Endodermal cell (in vitro differentiated cells): ENCODE results near the gene GFOD1. TPM values are rescaled to one million over a fixed set of nuclear protein-coding genes. Genes with fewer than 3 reads are reported as not detected.
A peak's percentile ranks its signal among the peaks of the same experiment; 100 is the strongest.
"Not testable (repeated sequence)": the region's sequence is repeated elsewhere in the genome, so short reads cannot be mapped to it uniquely, and the experiment has no call there.

Experiments used
- DNase-seq: peaks from one replicate; pipeline ENCODE4 v3.0.0-alpha.2; 2017
- H3K27ac ChIP-seq: 2 replicates; pipeline ENCODE4 v1.5.1; 2013; ENCODE audit warnings: mild to moderate bottlenecking, low read depth, low read length, moderate library complexity
- H3K27me3 ChIP-seq: 2 replicates; pipeline ENCODE4 v1.6.1; 2013; ENCODE audit warnings: mild to moderate bottlenecking, low read length, moderate library complexity; ENCODE audit not compliant: insufficient read depth, control insufficient read depth, poor library complexity, severe bottlenecking
- H3K36me3 ChIP-seq: 2 replicates; pipeline ENCODE4 v1.7.0; 2013; ENCODE audit warnings: mild to moderate bottlenecking, low read length, moderate library complexity; ENCODE audit not compliant: control insufficient read depth, insufficient read depth
- H3K4me1 ChIP-seq: one replicate; pipeline ENCODE4 v1.7.0; 2013; ENCODE audit warnings: low read length; ENCODE audit not compliant: control insufficient read depth, insufficient read depth
- H3K4me3 ChIP-seq: 2 replicates; pipeline ENCODE4 v1.5.1; 2013; ENCODE audit warnings: mild to moderate bottlenecking, low read length, moderate library complexity
- H3K9ac ChIP-seq: 2 replicates; pipeline ENCODE4 v1.6.1; 2013; ENCODE audit warnings: mild to moderate bottlenecking, low read length, moderate library complexity; ENCODE audit not compliant: poor library complexity, severe bottlenecking; ENCODE audit errors: extremely low read depth
- H3K9me3 ChIP-seq: 2 replicates; pipeline ENCODE4 v1.6.1; 2013; ENCODE audit warnings: mild to moderate bottlenecking, low read length, moderate library complexity; ENCODE audit not compliant: control insufficient read depth
- H3K27ac Mint-ChIP-seq: 2 replicates; pipeline ENCODE4 v1.8.0; 2020; ENCODE audit warnings: mixed read lengths
- H3K27me3 Mint-ChIP-seq: 2 replicates; pipeline ENCODE4 v1.8.0; 2021; ENCODE audit warnings: mild to moderate bottlenecking, mixed read lengths; ENCODE audit not compliant: insufficient read depth
- H3K36me3 Mint-ChIP-seq: 2 replicates; pipeline ENCODE4 v1.8.0; 2020; ENCODE audit warnings: low read depth, mixed read lengths
- H3K4me1 Mint-ChIP-seq: 2 replicates; pipeline ENCODE4 v1.8.0; 2020; ENCODE audit warnings: mixed read lengths
- H3K4me3 Mint-ChIP-seq: 2 replicates; pipeline ENCODE4 v1.8.0; 2020; ENCODE audit warnings: mild to moderate bottlenecking, moderate library complexity, mixed read lengths
- H3K9me3 Mint-ChIP-seq: 2 replicates; pipeline ENCODE4 v1.8.0; 2020; ENCODE audit warnings: mild to moderate bottlenecking, mixed read lengths
- WGBS, 2 experiments: methylation state at CpG; one replicate each; pipeline versions ENCODE4 v1.1.5 to v1.1.7; 2013; ENCODE audit warnings: missing lambda C conversion rate in 2 of 2, mixed read lengths in 1 of 2; ENCODE audit not compliant: insufficient coverage in 1 of 2, insufficient read length in 1 of 2; 5-methylcytosine and 5-hydroxymethylcytosine counted together
- total RNA-seq, 2 donors: library from RNA; stranded (reverse); fragmentation: NEBNext Ultra II Directional in 1 of 2; extraction: Animal tissue kit (Norgen Biotek cat#: 25700) in 1 of 2; gene quantifications; 2 replicates in 1 of 2; 3 replicates in 1 of 2; pipeline ENCODE4 v1.2.1, GENCODE V29; 2021
- TF ChIP-seq, protein P1 (sequence below): fragments of 200-600 bp; sonication (generic); conservative IDR thresholded peaks from 2 replicates; pipeline ENCODE4 v1.5.0; 2021; ENCODE audit warnings: antibody characterized with exemption, mild to moderate bottlenecking

Gene GFOD1
- total RNA-seq, 2 donors from 2014 or later, result 0.71 to 1.9 TPM

DNA sequence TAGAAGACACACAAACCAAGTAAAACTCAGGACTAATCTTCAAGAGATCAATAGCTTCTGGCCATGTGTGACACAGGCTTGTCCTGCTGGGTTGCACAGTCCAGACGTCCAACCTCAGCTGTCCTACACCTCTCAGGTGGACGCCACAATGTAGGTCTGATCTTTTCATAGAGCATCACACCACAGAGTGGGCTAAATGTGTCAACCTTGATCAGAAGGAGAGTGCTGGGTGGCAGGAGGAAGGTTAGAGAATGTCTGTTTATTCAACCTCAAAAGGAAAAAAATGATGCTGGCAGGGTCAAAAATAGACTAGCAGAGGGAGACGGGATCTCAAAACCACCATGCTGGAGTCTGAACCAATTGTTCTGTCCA, 41.7 kb downstream of the GFOD1 start:
- 84 to 88% methylated on average over 2 to 3 of the region's 3 CpGs for WGBS, 2 experiments
- Mint-ChIP-seq H3K9me3 (no peaks in the 10 kb centered on the region), H3K27me3 (peaks cover 2% of the 10 kb centered on the region), H3K27ac (no peak overlapping the region), H3K4me3 (no peak overlapping the region), H3K36me3 (peaks cover 3% of the 10 kb centered on the region), H3K4me1 (peaks cover 7% of the 10 kb centered on the region)
- H3K4me3 ChIP-seq, result no peak overlapping the region
- no peaks in the 10 kb centered on the region for H3K27me3 ChIP-seq
- no peak overlapping the region for H3K27ac ChIP-seq
- H3K4me1 ChIP-seq, result no peaks in the 10 kb centered on the region
- peak; percentile 21 for DNase-seq
- no peak overlapping the region for H3K9ac ChIP-seq
- H3K36me3 ChIP-seq, result no peaks in the 10 kb centered on the region
- TF ChIP-seq, protein P1, sequence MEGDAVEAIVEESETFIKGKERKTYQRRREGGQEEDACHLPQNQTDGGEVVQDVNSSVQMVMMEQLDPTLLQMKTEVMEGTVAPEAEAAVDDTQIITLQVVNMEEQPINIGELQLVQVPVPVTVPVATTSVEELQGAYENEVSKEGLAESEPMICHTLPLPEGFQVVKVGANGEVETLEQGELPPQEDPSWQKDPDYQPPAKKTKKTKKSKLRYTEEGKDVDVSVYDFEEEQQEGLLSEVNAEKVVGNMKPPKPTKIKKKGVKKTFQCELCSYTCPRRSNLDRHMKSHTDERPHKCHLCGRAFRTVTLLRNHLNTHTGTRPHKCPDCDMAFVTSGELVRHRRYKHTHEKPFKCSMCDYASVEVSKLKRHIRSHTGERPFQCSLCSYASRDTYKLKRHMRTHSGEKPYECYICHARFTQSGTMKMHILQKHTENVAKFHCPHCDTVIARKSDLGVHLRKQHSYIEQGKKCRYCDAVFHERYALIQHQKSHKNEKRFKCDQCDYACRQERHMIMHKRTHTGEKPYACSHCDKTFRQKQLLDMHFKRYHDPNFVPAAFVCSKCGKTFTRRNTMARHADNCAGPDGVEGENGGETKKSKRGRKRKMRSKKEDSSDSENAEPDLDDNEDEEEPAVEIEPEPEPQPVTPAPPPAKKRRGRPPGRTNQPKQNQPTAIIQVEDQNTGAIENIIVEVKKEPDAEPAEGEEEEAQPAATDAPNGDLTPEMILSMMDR, result no peak
- H3K9me3 ChIP-seq, result peaks cover 7% of the 10 kb centered on the region

DNA sequence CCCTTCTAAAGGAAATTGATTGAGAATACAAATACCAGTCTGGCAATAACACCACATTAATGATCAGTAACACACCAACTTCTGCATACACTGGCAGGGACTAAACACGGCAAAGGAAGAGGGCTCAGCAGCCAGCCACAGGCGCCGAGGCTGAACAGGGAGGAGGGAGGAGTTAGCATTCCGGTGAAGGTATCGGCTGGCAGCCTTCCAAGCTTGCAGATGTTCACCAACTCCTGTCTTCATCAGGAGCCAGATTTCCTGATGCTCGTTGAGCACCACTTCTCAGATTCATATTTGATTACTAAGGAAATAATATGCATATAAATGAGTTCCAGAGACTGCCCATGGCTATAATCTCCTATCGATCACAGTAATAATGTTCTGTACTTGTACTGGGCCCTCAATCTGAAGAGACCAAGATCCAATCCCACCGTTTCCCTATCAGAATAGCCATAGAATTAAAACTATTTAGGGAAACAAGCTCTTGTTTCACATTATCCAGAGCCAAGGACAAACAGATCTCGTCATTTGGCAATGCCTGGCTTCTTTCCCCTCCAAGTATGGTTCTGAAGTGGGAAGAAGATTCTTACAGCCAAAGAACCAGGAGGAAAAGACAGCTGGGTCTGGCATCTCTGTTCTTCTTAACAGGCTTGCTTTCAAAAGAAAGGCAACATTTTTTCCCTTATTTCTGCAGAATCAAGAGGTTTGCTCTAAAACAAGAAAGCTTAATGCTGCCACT, 42.2 kb downstream of the GFOD1 start:
- H3K27ac Mint-ChIP-seq, result no peak overlapping the region
- peaks cover 7% of the 10 kb centered on the region for H3K4me1 Mint-ChIP-seq
- TF ChIP-seq, protein P1, result no peak
- Histone ChIP-seq H3K36me3 (no peaks in the 10 kb centered on the region), H3K9me3 (peaks cover 7% of the 10 kb centered on the region), H3K4me1 (no peaks in the 10 kb centered on the region), H3K4me3 (no peak overlapping the region), H3K9ac (no peak overlapping the region), H3K27ac (no peak overlapping the region), H3K27me3 (no peaks in the 10 kb centered on the region)
- H3K9me3 Mint-ChIP-seq, result no peaks in the 10 kb centered on the region
- peak; percentile 68 for DNase-seq
- no peak overlapping the region for H3K4me3 Mint-ChIP-seq
- peaks cover 2% of the 10 kb centered on the region for H3K27me3 Mint-ChIP-seq
- peaks cover 3% of the 10 kb centered on the region for H3K36me3 Mint-ChIP-seq
- WGBS, 2 experiments, result 62 to 65% methylated on average over 7 to 9 of the region's 9 CpGs

DNA sequence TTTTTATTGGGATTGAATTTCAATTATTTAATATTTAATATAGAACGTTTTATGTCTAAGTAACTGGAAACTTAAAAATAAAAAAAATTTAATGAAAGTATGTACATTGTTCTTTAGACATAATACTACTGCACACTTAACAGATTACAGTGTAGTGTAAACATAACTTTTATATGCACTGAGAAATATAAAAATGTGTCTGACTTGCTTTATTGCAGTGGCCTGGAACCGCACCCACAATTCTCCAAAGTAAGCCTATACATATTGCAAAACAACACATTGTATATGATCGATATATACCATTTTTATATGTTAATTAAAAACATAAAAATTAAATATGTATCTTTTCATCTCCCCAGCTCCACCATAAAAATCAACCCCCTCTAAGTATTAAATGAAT, 42.8 kb downstream of the GFOD1 start:
- peaks cover under 1% of the 10 kb centered on the region for H3K36me3 Mint-ChIP-seq
- no peak overlapping the region for H3K9ac ChIP-seq
- peaks cover 7% of the 10 kb centered on the region for H3K9me3 ChIP-seq
- TF ChIP-seq, protein P1, result no peak
- H3K4me1 Mint-ChIP-seq, result peaks cover 7% of the 10 kb centered on the region
- H3K27me3 Mint-ChIP-seq, result peaks cover 2% of the 10 kb centered on the region
- H3K9me3 Mint-ChIP-seq, result no peaks in the 10 kb centered on the region
- H3K4me1 ChIP-seq, result no peaks in the 10 kb centered on the region
- H3K27ac ChIP-seq, result no peak overlapping the region
- H3K36me3 ChIP-seq, result no peaks in the 10 kb centered on the region
- no peak overlapping the region for H3K4me3 ChIP-seq
- no peak overlapping the region for H3K4me3 Mint-ChIP-seq
- no peaks in the 10 kb centered on the region for H3K27me3 ChIP-seq
- DNase-seq, result no peak
- no CpG with 5 or more reads among the region's 3 CpGs for WGBS, 2 experiments
- H3K27ac Mint-ChIP-seq, result no peak overlapping the region

DNA sequence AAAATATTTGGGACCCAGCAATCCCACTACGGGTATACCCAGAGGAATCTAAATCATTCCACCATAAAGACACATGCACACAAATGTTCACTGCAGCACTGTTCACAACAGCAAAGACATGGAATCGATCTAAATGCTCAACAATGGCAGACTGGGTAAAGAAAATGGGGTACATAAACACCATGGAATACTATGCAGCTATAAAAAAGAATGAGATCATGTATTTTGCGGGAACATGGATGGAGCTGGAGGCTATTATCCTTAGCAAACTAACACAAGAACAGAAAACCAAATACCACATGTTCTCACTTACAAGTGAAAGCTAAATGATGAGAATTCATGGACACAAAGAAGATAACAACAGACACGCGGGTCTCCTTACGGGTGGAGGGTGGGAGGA, 43.4 kb downstream of the GFOD1 start:
- H3K27ac Mint-ChIP-seq, H3K4me3 ChIP-seq, H3K9me3 Mint-ChIP-seq, H3K36me3 Mint-ChIP-seq, H3K27ac ChIP-seq, H3K4me1 Mint-ChIP-seq, H3K9me3 ChIP-seq, H3K27me3 ChIP-seq, H3K4me1 ChIP-seq, H3K27me3 Mint-ChIP-seq, H3K9ac ChIP-seq, H3K36me3 ChIP-seq, H3K4me3 Mint-ChIP-seq: not testable (repeated sequence)
- 95 to 100% methylated on average over 5 to 6 of the region's 6 CpGs for WGBS, 2 experiments
- peak; percentile 10 for DNase-seq
